HCT116 (cell line): ENCODE measurements around the gene GOLT1A. TPM values are rescaled to one million over a fixed set of nuclear protein-coding genes. Genes with fewer than 3 reads are reported as not detected.

Experiments
- ATAC-seq: fragments of 200-7000 bp; cut with Tn5 transposase; 2 replicates; pipeline ENCODE4 v1.9.1; 2020; ENCODE audit warnings: mild to moderate bottlenecking, moderate library complexity
- BruUV-seq: library from RNA; stranded (reverse); fragments of 400-500 nt; replicated peaks from 2 replicates; lab custom pipeline; 2021; lab: Mats Ljungman, UMichigan
- CTCF ChIA-PET: fragments of 300-600 bp; sonication (Branson Sonifier 250); formaldehyde crosslinking; loops from one replicate; lab custom pipeline; 2021; ENCODE audit warnings: antibody characterized with exemption; lab: Charles Lee
- POLR2A ChIA-PET: fragments of 300-600, 350-600 bp; sonication (Branson Sonifier 250); formaldehyde crosslinking; loops from one replicate; lab custom pipeline; 2021; ENCODE audit warnings: antibody characterized with exemption; lab: Charles Lee
- RAD21 ChIA-PET, 2 experiments: fragments of 300-600 bp; sonication (Branson Sonifier 250); formaldehyde crosslinking; loops; one replicate each; lab custom pipeline; 2023; ENCODE audit warnings: low total read pairs in 2 of 2; ENCODE audit not compliant: uncharacterized antibody in 2 of 2, unreplicated experiment in 2 of 2, low non-redundant PET in 1 of 2; lab: Charles Lee
- DNase-seq: peaks from one replicate; pipeline ENCODE4 v3.0.0-alpha.2; 2010; ENCODE audit warnings: low read depth, low spot score
- H2AFZ ChIP-seq: fragments of 200-600 bp; shearing (Covaris generic), sonication (generic); 2 replicates; pipeline ENCODE4 v1.6.1; 2017; ENCODE audit warnings: low read depth, mixed run types, mixed read lengths, antibody characterized with exemption, low read length; ENCODE audit not compliant: poor library complexity, severe bottlenecking
- H3K27ac ChIP-seq: 2 replicates; pipeline ENCODE4 v1.5.1; 2012; ENCODE audit warnings: low read depth, low read length
- H3K27me3 ChIP-seq: fragments of 200-600 bp; sonication (generic); 2 replicates; pipeline ENCODE4 v1.6.1; 2016; ENCODE audit warnings: mixed run types, low read length, mixed read lengths; ENCODE audit not compliant: insufficient read depth
- H3K36me3 ChIP-seq, 2 experiments: fragments of 200-500 bp in 1 of 2; fragments of 200-600 bp in 1 of 2; sonication (Bioruptor generic) in 1 of 2; sonication (generic) in 1 of 2; 2 replicates each; pipeline versions ENCODE4 v1.5.1 to v1.6.1; 2014 to 2016; ENCODE audit warnings: low read length in 2 of 2, inconsistent platforms in 1 of 2, mixed read lengths in 1 of 2, mixed run types in 1 of 2; ENCODE audit not compliant: insufficient read depth in 2 of 2, control insufficient read depth in 1 of 2
- H3K4me1 ChIP-seq, 2 experiments: fragments of 200-600 bp in 1 of 2; sonication (generic) in 1 of 2; 2 replicates each; pipeline versions ENCODE4 v1.5.1 to v1.6.1; 2012 to 2017; ENCODE audit warnings: low read length in 2 of 2, inconsistent platforms in 1 of 2, mild to moderate bottlenecking in 1 of 2, mixed read lengths in 1 of 2, mixed run types in 1 of 2, moderate library complexity in 1 of 2; ENCODE audit not compliant: insufficient read depth in 2 of 2, control insufficient read depth in 1 of 2
- H3K4me2 ChIP-seq: fragments of 200-600 bp; sonication (generic); 2 replicates; pipeline ENCODE4 v1.6.1; 2017; ENCODE audit warnings: mixed run types, low read length, mixed read lengths
- H3K4me3 ChIP-seq, 2 experiments: fragments of 200-600 bp in 1 of 2; sonication (generic) in 1 of 2; replicated peaks in 1 of 2; 2 replicates each; pipeline ENCODE4 v1.5.1; 2011 to 2016; ENCODE audit warnings: low read length in 2 of 2, control low read depth in 1 of 2, low read depth in 1 of 2, mild to moderate bottlenecking in 1 of 2, mixed read lengths in 1 of 2, mixed run types in 1 of 2
- H3K79me2 ChIP-seq: fragments of 200-600 bp; sonication (generic); 2 replicates; pipeline ENCODE4 v1.6.1; 2017; ENCODE audit warnings: mild to moderate bottlenecking, mixed run types, low read length, moderate library complexity, mixed read lengths; ENCODE audit not compliant: insufficient read depth
- H3K9ac ChIP-seq: fragments of 200-600 bp; sonication (generic); 2 replicates; pipeline ENCODE4 v1.6.1; 2016; ENCODE audit warnings: low read length, mixed read lengths
- H3K9me2 ChIP-seq: fragments of 200-600 bp; sonication (generic), shearing (Covaris generic); 2 replicates; pipeline ENCODE4 v1.6.1; 2017; ENCODE audit warnings: mixed run types, mild to moderate bottlenecking, moderate library complexity; ENCODE audit not compliant: insufficient read depth
- H3K9me3 ChIP-seq, 2 experiments: fragments of 200-500 bp in 1 of 2; fragments of 200-600 bp in 1 of 2; sonication (Bioruptor generic) in 1 of 2; sonication (generic) in 1 of 2; 2 replicates each; pipeline ENCODE4 v1.6.1; 2014 to 2017; ENCODE audit warnings: low read length in 2 of 2, mixed read lengths in 2 of 2, inconsistent platforms in 1 of 2, low read depth in 1 of 2, mild to moderate bottlenecking in 1 of 2, mixed run types in 1 of 2, moderate library complexity in 1 of 2; ENCODE audit not compliant: control insufficient read depth in 1 of 2, insufficient read depth in 1 of 2
- H4K20me1 ChIP-seq: fragments of 200-600 bp; sonication (generic), shearing (Covaris generic); 2 replicates; pipeline ENCODE4 v1.6.1; 2017; ENCODE audit warnings: mixed run types, mild to moderate bottlenecking, moderate library complexity; ENCODE audit not compliant: insufficient read depth
- CEBPB ChIP-seq: IDR thresholded peaks from 2 replicates; pipeline ENCODE4 v1.6.1; 2012; ENCODE audit warnings: low read depth
- EGR1 ChIP-seq: IDR thresholded peaks from 2 replicates; pipeline ENCODE4 v1.6.1; 2012; ENCODE audit warnings: low read depth
- EZH2 ChIP-seq: fragments of 200-600 bp; sonication (generic); IDR thresholded peaks from 2 replicates; pipeline ENCODE4 v1.6.1; 2017; ENCODE audit warnings: antibody characterized with exemption, mixed run types
- EZH2phosphoT487 ChIP-seq: fragments of 200-600 bp; IDR thresholded peaks from 2 replicates; pipeline ENCODE4 v1.6.1; 2018; ENCODE audit warnings: antibody characterized with exemption, borderline replicate concordance
- MAX ChIP-seq: IDR thresholded peaks from 2 replicates; pipeline ENCODE4 v1.6.1; 2012
- POLR2A ChIP-seq: IDR thresholded peaks from 2 replicates; pipeline ENCODE4 v1.7.0; 2011; ENCODE audit warnings: borderline replicate concordance; ENCODE audit not compliant: insufficient read depth, insufficient read length; ENCODE audit errors: extremely low read depth
- RAD21 ChIP-seq: IDR thresholded peaks from 2 replicates; pipeline ENCODE4 v1.6.1; 2012; ENCODE audit warnings: low read depth, mild to moderate bottlenecking
- TCF7L2 ChIP-seq: IDR thresholded peaks from 2 replicates; pipeline ENCODE4 v1.7.0; 2011; ENCODE audit warnings: borderline replicate concordance, inconsistent platforms; ENCODE audit not compliant: insufficient read depth, insufficient read length; ENCODE audit errors: extremely low read depth
- ZNF274 ChIP-seq: fragments of 200-500 bp; sonication (Bioruptor generic); IDR thresholded peaks from 2 replicates; pipeline ENCODE4 v1.6.1; 2014; ENCODE audit warnings: mild to moderate bottlenecking, low read depth, low read length, inconsistent platforms
- intact Hi-C: fragments of 100-400 bp; cut with micrococcal nuclease; formaldehyde crosslinking; loops from 2 replicates; pipeline ENCODE4 v1.10.0; 2022
- total RNA-seq: library from RNA; stranded (reverse); gene quantifications from one replicate; pipeline ENCODE4 v1.2.1, GENCODE V29; 2021; ENCODE audit not compliant: unreplicated experiment
- TF ChIP-seq, protein P1 (sequence below): IDR thresholded peaks from 2 replicates; pipeline ENCODE4 v1.6.1; 2012; ENCODE audit warnings: low read depth
- TF ChIP-seq, protein P2 (sequence below): IDR thresholded peaks from 2 replicates; pipeline ENCODE4 v1.6.1; 2012

Gene GOLT1A
- total RNA-seq, 1 experiment from 2014 or later = 8.0 TPM

DNA sequence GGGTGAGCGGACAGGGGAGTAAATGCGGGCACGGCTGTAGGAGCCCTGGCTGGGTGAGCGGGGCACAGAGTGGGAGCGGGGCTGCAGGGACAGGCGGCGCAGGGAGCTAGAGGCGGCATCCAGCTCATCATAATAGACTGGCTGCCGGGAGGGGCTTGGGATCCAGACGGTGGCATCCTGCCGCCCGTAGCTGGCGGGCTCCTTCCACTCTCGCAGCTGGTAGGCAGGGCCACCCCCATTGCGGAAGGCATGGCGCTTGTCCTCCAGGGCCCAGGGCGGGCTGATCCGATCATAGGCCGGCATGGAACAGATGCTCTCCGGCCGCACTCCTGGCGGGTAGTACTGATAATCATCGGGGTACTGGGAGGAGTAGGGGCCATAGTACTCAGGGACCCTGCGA is 43.7 kb upstream of the GOLT1A start:
- ChIA-PET POLR2A (no interaction called here), CTCF (interaction anchor here (1.2 to 2.4 kb wide), 3 partner anchors 94 to 141 kb away, joined by 4 to 42 read pairs (median 6); partner anchors contain the start of gene PLEKHA6), RAD21 (no interaction called here)
- Histone ChIP-seq H3K27me3 (no peaks in the 10 kb centered on the region), H3K9me2 (no peaks in the 10 kb centered on the region), H3K4me3 (no peak overlapping the region), H3K4me2 (no peak overlapping the region), H3K4me1 (no peaks in the 10 kb centered on the region), H3K9me3 (no peaks in the 10 kb centered on the region), H3K36me3 (no peaks in the 10 kb centered on the region; a peak in 1 of 4 replicates), H3K79me2 (no peaks in the 10 kb centered on the region), H3K27ac (no peak overlapping the region), H3K9ac (no peak overlapping the region), H4K20me1 (no peaks in the 10 kb centered on the region), H2AFZ (no peak overlapping the region)
- BruUV-seq = no TSS peak
- no peak for DNase-seq
- no peak for ATAC-seq
- intact Hi-C loops = loop anchor here (5.0 kb wide), 1 partner anchor 95 kb away; no protein-coding TSS in a partner anchor
- no peak for TF ChIP-seq ZNF274

GRCh38 chr1:204256531-204256930 is 42.7 kb upstream of the GOLT1A start:
- no peaks in the 10 kb centered on the region for H3K4me1 ChIP-seq
- intact Hi-C loops = loop anchor here (5.0 kb wide), 1 partner anchor 94 kb away; no protein-coding TSS in a partner anchor
- no peaks in the 10 kb centered on the region for H4K20me1 ChIP-seq
- no peak overlapping the region for H3K4me2 ChIP-seq
- H3K4me3 ChIP-seq = no peak overlapping the region
- BruUV-seq = no TSS peak
- H3K79me2 ChIP-seq = no peaks in the 10 kb centered on the region
- ATAC-seq (no peak), DNase-seq (no peak)
- CTCF ChIA-PET = no interaction called here
- no peak overlapping the region for H3K27ac ChIP-seq
- RAD21 ChIA-PET = no interaction called here
- H2AFZ ChIP-seq = no peak overlapping the region
- H3K36me3 ChIP-seq = no peaks in the 10 kb centered on the region; a peak in 1 of 4 replicates
- POLR2A ChIA-PET = no interaction called here
- no peaks in the 10 kb centered on the region for H3K9me3 ChIP-seq
- no peaks in the 10 kb centered on the region for H3K27me3 ChIP-seq
- H3K9ac ChIP-seq = no peak overlapping the region
- no peak for TF ChIP-seq POLR2A
- no peak for TF ChIP-seq EZH2phosphoT487
- TF ChIP-seq RAD21 = no peak
- TF ChIP-seq CEBPB = no peak
- no peak for TF ChIP-seq EGR1
- no peak for TF ChIP-seq MAX
- no peak for TF ChIP-seq EZH2
- TF ChIP-seq TCF7L2 = no peak
- TF ChIP-seq, protein P1, sequence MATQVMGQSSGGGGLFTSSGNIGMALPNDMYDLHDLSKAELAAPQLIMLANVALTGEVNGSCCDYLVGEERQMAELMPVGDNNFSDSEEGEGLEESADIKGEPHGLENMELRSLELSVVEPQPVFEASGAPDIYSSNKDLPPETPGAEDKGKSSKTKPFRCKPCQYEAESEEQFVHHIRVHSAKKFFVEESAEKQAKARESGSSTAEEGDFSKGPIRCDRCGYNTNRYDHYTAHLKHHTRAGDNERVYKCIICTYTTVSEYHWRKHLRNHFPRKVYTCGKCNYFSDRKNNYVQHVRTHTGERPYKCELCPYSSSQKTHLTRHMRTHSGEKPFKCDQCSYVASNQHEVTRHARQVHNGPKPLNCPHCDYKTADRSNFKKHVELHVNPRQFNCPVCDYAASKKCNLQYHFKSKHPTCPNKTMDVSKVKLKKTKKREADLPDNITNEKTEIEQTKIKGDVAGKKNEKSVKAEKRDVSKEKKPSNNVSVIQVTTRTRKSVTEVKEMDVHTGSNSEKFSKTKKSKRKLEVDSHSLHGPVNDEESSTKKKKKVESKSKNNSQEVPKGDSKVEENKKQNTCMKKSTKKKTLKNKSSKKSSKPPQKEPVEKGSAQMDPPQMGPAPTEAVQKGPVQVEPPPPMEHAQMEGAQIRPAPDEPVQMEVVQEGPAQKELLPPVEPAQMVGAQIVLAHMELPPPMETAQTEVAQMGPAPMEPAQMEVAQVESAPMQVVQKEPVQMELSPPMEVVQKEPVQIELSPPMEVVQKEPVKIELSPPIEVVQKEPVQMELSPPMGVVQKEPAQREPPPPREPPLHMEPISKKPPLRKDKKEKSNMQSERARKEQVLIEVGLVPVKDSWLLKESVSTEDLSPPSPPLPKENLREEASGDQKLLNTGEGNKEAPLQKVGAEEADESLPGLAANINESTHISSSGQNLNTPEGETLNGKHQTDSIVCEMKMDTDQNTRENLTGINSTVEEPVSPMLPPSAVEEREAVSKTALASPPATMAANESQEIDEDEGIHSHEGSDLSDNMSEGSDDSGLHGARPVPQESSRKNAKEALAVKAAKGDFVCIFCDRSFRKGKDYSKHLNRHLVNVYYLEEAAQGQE = no peak
- TF ChIP-seq, protein P2, sequence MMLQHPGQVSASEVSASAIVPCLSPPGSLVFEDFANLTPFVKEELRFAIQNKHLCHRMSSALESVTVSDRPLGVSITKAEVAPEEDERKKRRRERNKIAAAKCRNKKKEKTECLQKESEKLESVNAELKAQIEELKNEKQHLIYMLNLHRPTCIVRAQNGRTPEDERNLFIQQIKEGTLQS = no peak
- TF ChIP-seq, all 23 proteins: peak for 0
- no peaks in the 10 kb centered on the region for H3K9me2 ChIP-seq
